K562 (cell line): ENCODE data around the gene BMP8B. TPM values are rescaled to one million over a fixed set of nuclear protein-coding genes. Genes with fewer than 3 reads are reported as not detected.

Experiments used
- ATAC-seq: fragments of 200-7000 bp; cut with Tn5 transposase; 3 replicates; pipeline ENCODE4 v1.9.1; 2020; ENCODE audit warnings: moderate library complexity
- BruUV-seq: library from RNA; stranded (reverse); fragments of 400-500 nt; replicated peaks from 2 replicates; lab custom pipeline; 2021; lab: Mats Ljungman, UMichigan
- CTCF ChIA-PET: fragments of 300-600 bp; formaldehyde crosslinking; extraction: SDS; loops from one replicate; lab custom pipeline; 2021; ENCODE audit warnings: low intra/inter-chr PET ratio; lab: Yijun Ruan, JAX
- POLR2A ChIA-PET: fragments of 300-600, 350-650 bp; sonication (Branson Sonifier 250); formaldehyde crosslinking; extraction: SDS; loops from one replicate; lab custom pipeline; 2021; ENCODE audit warnings: antibody characterized with exemption, inconsistent platforms; lab: Yijun Ruan, JAX
- DNase-seq, 4 experiments: peaks; one replicate each; pipeline versions ENCODE4 v3.0.0 to v3.0.0-alpha.2; 2011 to 2018; ENCODE audit warnings: low spot score in 3 of 4, mixed read lengths in 3 of 4; ENCODE audit errors: extremely low read depth in 1 of 4
- FAIRE-seq: peaks from 2 replicates; lab custom pipeline; 2011; peaks lifted over from hg19 to GRCh38; lab: Jason Lieb, UNC
- H2AFZ ChIP-seq: 2 replicates; pipeline ENCODE4 v1.6.0; 2011; ENCODE audit warnings: low read depth, low read length, control low read depth, inconsistent platforms
- H3K27ac ChIP-seq: fragments of 200-600 bp; 3 replicates; pipeline ENCODE4 v1.8.0; 2011; ENCODE audit warnings: low read depth, mild to moderate bottlenecking, control low read depth, inconsistent platforms, low read length, moderate library complexity, mixed read lengths; ENCODE audit errors: extremely low read depth
- H3K27me3 ChIP-seq, 2 experiments: fragments of 300-600 bp in 1 of 2; 2 replicates in 1 of 2; 3 replicates in 1 of 2; pipeline versions ENCODE4 v1.6.0 to v1.8.0; 2011; ENCODE audit warnings: inconsistent platforms in 2 of 2, low read length in 2 of 2, mild to moderate bottlenecking in 1 of 2, mixed read lengths in 1 of 2, moderate library complexity in 1 of 2; ENCODE audit not compliant: control insufficient read depth in 2 of 2, insufficient read depth in 2 of 2
- H3K36me3 ChIP-seq: fragments of 300-600 bp; 3 replicates; pipeline ENCODE4 v1.8.0; 2011; ENCODE audit warnings: mild to moderate bottlenecking, low read length, inconsistent platforms; ENCODE audit not compliant: control insufficient read depth, insufficient read depth
- H3K4me1 ChIP-seq, 2 experiments: fragments of 200-600 bp in 1 of 2; replicated peaks in 1 of 2; 2 replicates in 1 of 2; 3 replicates in 1 of 2; pipeline versions ENCODE4 v1.5.1 to v1.8.0; 2011; ENCODE audit warnings: inconsistent platforms in 2 of 2, low read length in 2 of 2, mild to moderate bottlenecking in 1 of 2, mixed read lengths in 1 of 2, moderate library complexity in 1 of 2; ENCODE audit not compliant: control insufficient read depth in 2 of 2, insufficient read depth in 2 of 2
- H3K4me2 ChIP-seq: 2 replicates; pipeline ENCODE4 v1.6.1; 2011; ENCODE audit warnings: low read length, control low read depth, inconsistent platforms, mixed read lengths; ENCODE audit not compliant: insufficient read depth
- H3K4me3 ChIP-seq: fragments of 200-600 bp; sonication (generic), shearing (Covaris generic); 2 replicates; pipeline ENCODE4 v1.5.1; 2016; ENCODE audit warnings: control low read depth, inconsistent platforms
- H3K79me2 ChIP-seq: fragments of 200-600 bp; 3 replicates; pipeline ENCODE4 v1.8.0; 2011; ENCODE audit warnings: low read length, inconsistent platforms; ENCODE audit not compliant: control insufficient read depth, insufficient read depth
- H3K9ac ChIP-seq, 2 experiments: 2 replicates each; pipeline versions ENCODE4 v1.6.0 to v1.6.1; 2011; ENCODE audit warnings: low read depth in 2 of 2, low read length in 2 of 2, control low read depth in 1 of 2, inconsistent platforms in 1 of 2, mild to moderate bottlenecking in 1 of 2, mixed read lengths in 1 of 2; ENCODE audit not compliant: insufficient read depth in 1 of 2
- H3K9me1 ChIP-seq: one replicate; pipeline ENCODE4 v1.6.0; 2011; ENCODE audit warnings: inconsistent platforms, mild to moderate bottlenecking, low read length, moderate library complexity; ENCODE audit not compliant: control insufficient read depth, insufficient read depth
- H3K9me3 ChIP-seq: replicated peaks from 2 replicates; pipeline ENCODE4 v1.5.1; 2011; ENCODE audit warnings: low read depth, low read length, inconsistent platforms; ENCODE audit not compliant: control insufficient read depth, insufficient read depth
- H4K20me1 ChIP-seq: replicated peaks from 2 replicates; pipeline ENCODE4 v1.6.1; 2011; ENCODE audit warnings: low read length, inconsistent platforms, mixed read lengths; ENCODE audit not compliant: control insufficient read depth, insufficient read depth
- CBFB ChIP-seq: sonication (generic); formaldehyde crosslinking; IDR thresholded peaks from 2 replicates; pipeline ENCODE4 v1.4.0; 2020; ENCODE audit warnings: mild to moderate bottlenecking, missing genetic modification reagents
- CBX2 ChIP-seq: fragments of 200-600 bp; sonication (generic); IDR thresholded peaks from one replicate; pipeline ENCODE4 v1.6.1; 2012; ENCODE audit warnings: mild to moderate bottlenecking, low read length, inconsistent platforms; ENCODE audit not compliant: insufficient read depth, poor library complexity, severe bottlenecking
- FOXA3 ChIP-seq, 2 experiments: fragments of 450-650 bp in 1 of 2; sonication (generic) in 1 of 2; formaldehyde crosslinking; IDR thresholded peaks in 1 of 2; conservative IDR thresholded peaks in 1 of 2; 2 replicates each; pipeline versions ENCODE4 v1.4.0 to v1.8.0; 2020 to 2022; ENCODE audit warnings: mild to moderate bottlenecking in 2 of 2, missing genetic modification reagents in 1 of 2
- MYC ChIP-seq, 2 experiments: fragments of 250-450 bp in 1 of 2; sonication (Bioruptor Pico) in 1 of 2; IDR thresholded peaks; 2 replicates each; pipeline versions ENCODE4 v1.5.1 to v1.6.1; 2012 to 2021; ENCODE audit warnings: low read depth in 2 of 2, borderline replicate concordance in 1 of 2, improper control_type of control experiment in 1 of 2, low read length in 1 of 2, mild to moderate bottlenecking in 1 of 2, moderate library complexity in 1 of 2
- NCOA2 ChIP-seq, 2 experiments: fragments of 450-650 bp; IDR thresholded peaks; 2 replicates each; pipeline ENCODE4 v1.6.1; 2018; ENCODE audit warnings: mild to moderate bottlenecking in 2 of 2, moderate library complexity in 1 of 2; ENCODE audit not compliant: partially characterized antibody in 2 of 2
- RCOR1 ChIP-seq, 2 experiments: IDR thresholded peaks; 2 replicates each; pipeline ENCODE4 v1.6.1; 2012; ENCODE audit warnings: low read depth in 2 of 2, low read length in 2 of 2, borderline replicate concordance in 1 of 2, improper control_type of control experiment in 1 of 2
- ZNF146 ChIP-seq: IDR thresholded peaks from one replicate; pipeline ENCODE4 v1.6.1; 2018; ENCODE audit warnings: missing compliant biosample characterization; ENCODE audit not compliant: unreplicated experiment
- WGBS: fragments of 100-300 bp; shearing (Covaris generic); methylation state at CpG from one replicate; pipeline ENCODE4 v1.1.6; 2016; ENCODE audit warnings: low coverage, mixed read lengths; ENCODE audit not compliant: insufficient coverage; ENCODE audit errors: missing lambda C conversion rate; 5-methylcytosine and 5-hydroxymethylcytosine counted together
- in situ Hi-C: fragments of 300-500 bp; cut with MboI; formaldehyde crosslinking; loops from 4 replicates; pipeline ENCODE4 v1.15.0; 2018; ENCODE audit warnings: inconsistent platforms, mixed read lengths
- intact Hi-C: fragments of 100-400 bp; cut with micrococcal nuclease; formaldehyde crosslinking; loops from 2 replicates; pipeline ENCODE4 v1.14.2; 2022
- polyA plus RNA-seq, 8 experiments: library from polyadenylated mRNA; depleted of rRNA in 4 of 8; stranded (reverse) in 5 of 8; unstranded in 3 of 8; fragments of >200 nt; fragmentation: Nextera tagmentation in 2 of 8; fragmentation: Illumina TruSeq in 1 of 8; extraction: Ambion mirVana in 2 of 8; extraction: Trizol in 1 of 8; gene quantifications; 2 replicates each; pipeline versions ENCODE4 v1.2.1 to v1.2.3, GENCODE V29; 2011 to 2014; ENCODE audit warnings: inconsistent platforms in 1 of 8, missing spikeins in 1 of 8
- total RNA-seq, 7 experiments: library from RNA; depleted of rRNA in 6 of 7; stranded (reverse); fragments of >200 nt in 6 of 7; fragmentation: Illumina TruSeq in 2 of 7; extraction: Trizol in 2 of 7; gene quantifications; 2 replicates each; pipeline versions ENCODE4 v1.2.1 to v1.2.3, GENCODE V29; 2011 to 2021; ENCODE audit warnings: low replicate concordance in 1 of 7
- TF ChIP-seq, protein P1 (sequence below), 2 experiments: fragments of 450-650 bp; conservative IDR thresholded peaks; 2 replicates each; pipeline ENCODE4 v1.6.1; 2017; ENCODE audit warnings: mild to moderate bottlenecking in 2 of 2, moderate library complexity in 2 of 2
- TF ChIP-seq, protein P2 (sequence below): fragments of 150-350 bp; IDR thresholded peaks from 2 replicates; pipeline ENCODE4 v1.6.1; 2014; ENCODE audit warnings: low read depth, mild to moderate bottlenecking, low read length, borderline replicate concordance
- TF ChIP-seq, protein P3 (sequence below): sonication (generic); formaldehyde crosslinking; IDR thresholded peaks from 2 replicates; pipeline ENCODE4 v1.8.1; 2023; ENCODE audit warnings: mild to moderate bottlenecking, missing genetic modification reagents

The BMP8B gene
- total and polyA plus RNA-seq, 9 of the 15 experiments (the other 6 are each of a cell fraction or from before 2014, with no cell fraction given): 0.03 to 0.33 (median 0.14) TPM

DNA sequence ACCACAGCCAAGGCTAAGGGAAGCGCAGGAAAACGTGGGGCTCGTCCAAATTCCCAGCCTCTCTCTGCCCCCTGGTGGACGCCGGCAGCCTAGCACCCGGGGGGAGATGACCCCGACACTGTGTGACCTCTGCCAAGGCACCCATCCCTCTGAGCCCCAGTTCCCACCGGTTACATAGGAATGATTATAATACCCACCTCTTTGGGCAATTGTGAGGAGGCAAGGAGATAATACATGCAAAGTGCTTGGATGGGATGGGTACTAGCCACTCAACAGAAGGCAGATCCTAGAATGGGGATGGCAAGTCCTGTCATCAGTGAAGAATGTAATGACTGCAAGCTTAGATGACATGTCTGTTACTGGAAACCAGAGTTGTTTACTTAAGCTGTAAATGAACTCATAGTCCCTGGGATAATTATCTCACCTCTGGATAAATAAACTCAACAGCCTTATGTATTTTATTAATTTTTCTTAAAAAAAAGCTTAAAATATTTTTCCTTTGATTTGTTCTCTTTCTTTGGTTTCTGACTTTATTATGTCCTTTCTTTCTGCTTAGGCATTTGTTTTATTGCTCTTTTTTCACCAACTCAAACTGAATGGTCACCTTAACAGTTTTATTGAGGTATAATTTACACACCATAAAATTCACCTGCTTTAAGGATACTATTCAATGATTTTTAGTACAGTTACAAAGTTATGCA is 11.3 kb upstream of the BMP8B start:
- H3K36me3 ChIP-seq: no peaks in the 10 kb centered on the region
- H3K27ac ChIP-seq: peak overlapping the region; percentile 74
- no peaks in the 10 kb centered on the region for H3K9me1 ChIP-seq
- peaks cover 9 to 10% of the 10 kb centered on the region in 2 experiments; a peak in 4 of 5 replicates for H3K4me1 ChIP-seq
- no peaks in the 10 kb centered on the region for H3K79me2 ChIP-seq
- ATAC-seq (peak; percentile 94), FAIRE-seq (peak; percentile 19), DNase-seq (peak; percentile 86 to 89 (median 88))
- intact Hi-C loops: loop anchor here (1.0 to 5.0 kb wide), 2 partner anchors 98 to 193 kb away; no protein-coding TSS in a partner anchor
- in situ Hi-C loops: no loop called here
- CTCF ChIA-PET: interaction anchor here (0.6 to 2.5 kb wide), 7 partner anchors 88 to 194 kb away, joined by 3 to 18 read pairs (median 4); partner anchors contain the start of genes MYCL and NT5C1A
- peak overlapping the region; percentile 99 for H2AFZ ChIP-seq
- BruUV-seq: TSS peak; percentile 87
- peak overlapping the region in 1 of 2 experiments; percentile 55; a peak in 1 of 4 replicates for H3K9ac ChIP-seq
- 1% methylated on average over 8 of the region's 8 CpGs for WGBS
- no peaks in the 10 kb centered on the region for H3K27me3 ChIP-seq
- no peaks in the 10 kb centered on the region for H3K9me3 ChIP-seq
- POLR2A ChIA-PET: interaction anchor here (0.6 to 1.7 kb wide), 3 partner anchors 23 to 75 kb away, joined by 3 to 5 read pairs (median 3); no protein-coding TSS in a partner anchor
- H3K4me2 ChIP-seq: peak overlapping the region; percentile 63; the same call in 1 of the 2 replicates
- H3K4me3 ChIP-seq: no peak overlapping the region
- H4K20me1 ChIP-seq: no peaks in the 10 kb centered on the region
- TF ChIP-seq, protein P1, sequence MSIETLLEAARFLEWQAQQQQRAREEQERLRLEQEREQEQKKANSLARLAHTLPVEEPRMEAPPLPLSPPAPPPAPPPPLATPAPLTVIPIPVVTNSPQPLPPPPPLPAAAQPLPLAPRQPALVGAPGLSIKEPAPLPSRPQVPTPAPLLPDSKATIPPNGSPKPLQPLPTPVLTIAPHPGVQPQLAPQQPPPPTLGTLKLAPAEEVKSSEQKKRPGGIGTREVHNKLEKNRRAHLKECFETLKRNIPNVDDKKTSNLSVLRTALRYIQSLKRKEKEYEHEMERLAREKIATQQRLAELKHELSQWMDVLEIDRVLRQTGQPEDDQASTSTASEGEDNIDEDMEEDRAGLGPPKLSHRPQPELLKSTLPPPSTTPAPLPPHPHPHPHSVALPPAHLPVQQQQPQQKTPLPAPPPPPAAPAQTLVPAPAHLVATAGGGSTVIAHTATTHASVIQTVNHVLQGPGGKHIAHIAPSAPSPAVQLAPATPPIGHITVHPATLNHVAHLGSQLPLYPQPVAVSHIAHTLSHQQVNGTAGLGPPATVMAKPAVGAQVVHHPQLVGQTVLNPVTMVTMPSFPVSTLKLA (conservative IDR thresholded peaks at IDR 0.05): 0 out of 4 replicates have a peak, but pooled peaks of 1 of the 2 experiments have one; percentile 1
- TF ChIP-seq NCOA2 (IDR thresholded peaks at IDR 0.05; ENCODE audit: partially characterized antibody in 2 of 2) (no peak), ZNF146 (CRISPR knock-in tag) (no peak), MYC (IDR thresholded peaks at IDR 0.05; ENCODE audit: low read depth, low read length) (no peak), MYC (CRISPR knock-in tag; IDR thresholded peaks at IDR 0.05; ENCODE audit: borderline replicate concordance, low read depth) (no peak), RCOR1 (IDR thresholded peaks at IDR 0.05; ENCODE audit: borderline replicate concordance in 1 of 2, low read depth in 2 of 2, low read length in 2 of 2) (no peak; a peak in 1 of 4 replicates), FOXA3 (CRISPR knock-in tag; conservative IDR thresholded peaks at IDR 0.05 in 1 of 2, IDR thresholded peaks at IDR 0.05 in 1 of 2) (peak; percentile 79 to 80; a peak in 3 of 4 replicates), CBFB (CRISPR knock-in tag) (0 out of 2 replicates have a peak, but pooled peaks have one; percentile 63), CBX2 (no peak)
- TF ChIP-seq, protein P2, sequence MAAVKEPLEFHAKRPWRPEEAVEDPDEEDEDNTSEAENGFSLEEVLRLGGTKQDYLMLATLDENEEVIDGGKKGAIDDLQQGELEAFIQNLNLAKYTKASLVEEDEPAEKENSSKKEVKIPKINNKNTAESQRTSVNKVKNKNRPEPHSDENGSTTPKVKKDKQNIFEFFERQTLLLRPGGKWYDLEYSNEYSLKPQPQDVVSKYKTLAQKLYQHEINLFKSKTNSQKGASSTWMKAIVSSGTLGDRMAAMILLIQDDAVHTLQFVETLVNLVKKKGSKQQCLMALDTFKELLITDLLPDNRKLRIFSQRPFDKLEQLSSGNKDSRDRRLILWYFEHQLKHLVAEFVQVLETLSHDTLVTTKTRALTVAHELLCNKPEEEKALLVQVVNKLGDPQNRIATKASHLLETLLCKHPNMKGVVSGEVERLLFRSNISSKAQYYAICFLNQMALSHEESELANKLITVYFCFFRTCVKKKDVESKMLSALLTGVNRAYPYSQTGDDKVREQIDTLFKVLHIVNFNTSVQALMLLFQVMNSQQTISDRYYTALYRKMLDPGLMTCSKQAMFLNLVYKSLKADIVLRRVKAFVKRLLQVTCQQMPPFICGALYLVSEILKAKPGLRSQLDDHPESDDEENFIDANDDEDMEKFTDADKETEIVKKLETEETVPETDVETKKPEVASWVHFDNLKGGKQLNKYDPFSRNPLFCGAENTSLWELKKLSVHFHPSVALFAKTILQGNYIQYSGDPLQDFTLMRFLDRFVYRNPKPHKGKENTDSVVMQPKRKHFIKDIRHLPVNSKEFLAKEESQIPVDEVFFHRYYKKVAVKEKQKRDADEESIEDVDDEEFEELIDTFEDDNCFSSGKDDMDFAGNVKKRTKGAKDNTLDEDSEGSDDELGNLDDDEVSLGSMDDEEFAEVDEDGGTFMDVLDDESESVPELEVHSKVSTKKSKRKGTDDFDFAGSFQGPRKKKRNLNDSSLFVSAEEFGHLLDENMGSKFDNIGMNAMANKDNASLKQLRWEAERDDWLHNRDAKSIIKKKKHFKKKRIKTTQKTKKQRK: no peak
- TF ChIP-seq, protein P3, sequence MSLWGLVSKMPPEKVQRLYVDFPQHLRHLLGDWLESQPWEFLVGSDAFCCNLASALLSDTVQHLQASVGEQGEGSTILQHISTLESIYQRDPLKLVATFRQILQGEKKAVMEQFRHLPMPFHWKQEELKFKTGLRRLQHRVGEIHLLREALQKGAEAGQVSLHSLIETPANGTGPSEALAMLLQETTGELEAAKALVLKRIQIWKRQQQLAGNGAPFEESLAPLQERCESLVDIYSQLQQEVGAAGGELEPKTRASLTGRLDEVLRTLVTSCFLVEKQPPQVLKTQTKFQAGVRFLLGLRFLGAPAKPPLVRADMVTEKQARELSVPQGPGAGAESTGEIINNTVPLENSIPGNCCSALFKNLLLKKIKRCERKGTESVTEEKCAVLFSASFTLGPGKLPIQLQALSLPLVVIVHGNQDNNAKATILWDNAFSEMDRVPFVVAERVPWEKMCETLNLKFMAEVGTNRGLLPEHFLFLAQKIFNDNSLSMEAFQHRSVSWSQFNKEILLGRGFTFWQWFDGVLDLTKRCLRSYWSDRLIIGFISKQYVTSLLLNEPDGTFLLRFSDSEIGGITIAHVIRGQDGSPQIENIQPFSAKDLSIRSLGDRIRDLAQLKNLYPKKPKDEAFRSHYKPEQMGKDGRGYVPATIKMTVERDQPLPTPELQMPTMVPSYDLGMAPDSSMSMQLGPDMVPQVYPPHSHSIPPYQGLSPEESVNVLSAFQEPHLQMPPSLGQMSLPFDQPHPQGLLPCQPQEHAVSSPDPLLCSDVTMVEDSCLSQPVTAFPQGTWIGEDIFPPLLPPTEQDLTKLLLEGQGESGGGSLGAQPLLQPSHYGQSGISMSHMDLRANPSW (CRISPR knock-in tag): peak; percentile 57; the same call in 1 of the 2 replicates
